ENCODE data around the gene CLCN3. TPM values are rescaled to one million over a fixed set of nuclear protein-coding genes. Genes with fewer than 3 reads are reported as not detected.
"Not testable (repeated sequence)": the region's sequence is repeated elsewhere in the genome, so short reads cannot be mapped to it uniquely, and the experiment has no call there.

CLCN3 gene
- total RNA-seq, 1 donor from 2014 or later: 58.3 TPM

- DNase-seq (ENCODE audit: low read depth in 2 of 2): not testable (repeated sequence)
These were observed 151.2 kb downstream of the CLCN3 start for GRCh38 chr4:169771556-169772080.

Other genes with a start within 250 kb of the CLCN3 start
- gene NEK1, start 8.0 kb upstream of the CLCN3 start, total RNA-seq: 4.4 and 4.8 TPM in 2 replicates
- 13.3 and 14.9 TPM in 2 replicates for gene HPF1, start 137.4 kb downstream of the CLCN3 start, total RNA-seq

Measured in dermis microvascular lymphatic vessel endothelial cell (primary cell).